PC-9 (cell line): ENCODE data around the gene LRRFIP1. TPM values are rescaled to one million over a fixed set of nuclear protein-coding genes. Genes with fewer than 3 reads are reported as not detected.

Experiments
- BruUV-seq: library from RNA; stranded (reverse); fragments of 400-500 nt; replicated peaks from 2 replicates; lab custom pipeline; 2021; lab: Mats Ljungman, UMichigan
- CTCF ChIA-PET: fragments of 300-600 bp; sonication (Branson Sonifier 250); formaldehyde crosslinking; loops from one replicate; lab custom pipeline; 2022; ENCODE audit warnings: antibody characterized with exemption; lab: Charles Lee
- POLR2A ChIA-PET: fragments of 300-600 bp; sonication (Branson Sonifier 250); formaldehyde crosslinking; loops from one replicate; lab custom pipeline; 2022; ENCODE audit warnings: antibody characterized with exemption; ENCODE audit not compliant: unreplicated experiment; lab: Charles Lee
- DNase-seq, 2 experiments: peaks; one replicate each; pipeline versions ENCODE4 v3.0.0 to v3.0.0-alpha.2; 2015 to 2022; ENCODE audit warnings: mixed read lengths in 1 of 2
- H2AFZ ChIP-seq: fragments of 200-600 bp; sonication (generic); 2 replicates; pipeline ENCODE4 v1.8.1; 2017; ENCODE audit warnings: antibody characterized with exemption
- H3F3A ChIP-seq: fragments of 200-600 bp; sonication (generic); 2 replicates; pipeline ENCODE4 v1.8.1; 2017; ENCODE audit warnings: antibody characterized with exemption, mild to moderate bottlenecking, low read depth; ENCODE audit not compliant: insufficient read depth
- H3K27ac ChIP-seq: fragments of 200-600 bp; sonication (generic); 2 replicates; pipeline ENCODE4 v1.6.1; 2016; ENCODE audit warnings: mixed run types
- H3K27me3 ChIP-seq: fragments of 200-600 bp; sonication (generic); 2 replicates; pipeline ENCODE4 v1.6.1; 2016; ENCODE audit warnings: low read depth, mixed run types; ENCODE audit not compliant: insufficient read depth
- H3K36me3 ChIP-seq: fragments of 200-600 bp; sonication (generic); 2 replicates; pipeline ENCODE4 v1.6.1; 2016; ENCODE audit warnings: low read depth, mixed run types
- H3K4me1 ChIP-seq: fragments of 200-600 bp; sonication (generic); replicated peaks from 2 replicates; pipeline ENCODE4 v1.6.1; 2016; ENCODE audit warnings: mixed run types; ENCODE audit not compliant: insufficient read depth
- H3K4me2 ChIP-seq: fragments of 200-600 bp; sonication (generic); 2 replicates; pipeline ENCODE4 v1.6.1; 2017; ENCODE audit warnings: mixed run types
- H3K4me3 ChIP-seq: fragments of 200-600 bp; sonication (generic); 2 replicates; pipeline ENCODE4 v1.6.1; 2016; ENCODE audit warnings: mixed run types
- H3K79me2 ChIP-seq: fragments of 200-600 bp; sonication (generic); 2 replicates; pipeline ENCODE4 v1.6.1; 2017; ENCODE audit warnings: low read depth, mixed run types
- H3K9me2 ChIP-seq: fragments of 200-600 bp; sonication (generic); 2 replicates; pipeline ENCODE4 v1.8.1; 2017; ENCODE audit warnings: mild to moderate bottlenecking; ENCODE audit not compliant: insufficient read depth
- H3K9me3 ChIP-seq: fragments of 200-600 bp; sonication (generic); 2 replicates; pipeline ENCODE4 v1.8.1; 2016; ENCODE audit warnings: low read depth; ENCODE audit not compliant: insufficient read depth
- H4K20me1 ChIP-seq: fragments of 200-600 bp; sonication (generic); 2 replicates; pipeline ENCODE4 v1.8.1; 2017; ENCODE audit not compliant: insufficient read depth
- CTCF ChIP-seq: fragments of 200-600 bp; sonication (generic); conservative IDR thresholded peaks from 2 replicates; pipeline ENCODE4 v1.6.1; 2017; ENCODE audit warnings: mixed run types, antibody characterized with exemption, mild to moderate bottlenecking, moderate library complexity
- EZH2 ChIP-seq: fragments of 200-600 bp; sonication (generic); IDR thresholded peaks from 2 replicates; pipeline ENCODE4 v1.8.0; 2017; ENCODE audit warnings: antibody characterized with exemption, low read depth
- intact Hi-C: fragments of 100-400 bp; cut with micrococcal nuclease; formaldehyde crosslinking; loops from one replicate; pipeline ENCODE4 v1.10.0; 2022; ENCODE audit not compliant: unreplicated experiment
- total RNA-seq: library from RNA; stranded (reverse); gene quantifications from 2 replicates; pipeline ENCODE4 v1.2.3, GENCODE V29; 2021

Gene LRRFIP1
- total RNA-seq, 1 experiment from 2014 or later, result 238 TPM

GRCh38 chr2:237704501-237705434 lies 77.4 kb downstream of the LRRFIP1 start:
- Histone ChIP-seq H3K27ac (no peak overlapping the region), H3K27me3 (no peaks in the 10 kb centered on the region), H3K4me3 (no peak overlapping the region), H3K9me2 (no peaks in the 10 kb centered on the region), H3K4me1 (no peaks in the 10 kb centered on the region; the same call in 1 of the 2 replicates), H3F3A (peaks cover 20% of the 10 kb centered on the region; the same call in 1 of the 2 replicates), H3K9me3 (no peaks in the 10 kb centered on the region), H3K79me2 (peaks cover 100% of the 10 kb centered on the region), H2AFZ (no peak overlapping the region), H3K36me3 (0 out of 2 replicates have a peak, but pooled peaks cover 20% of the 10 kb centered on the region), H4K20me1 (peaks cover 99% of the 10 kb centered on the region), H3K4me2 (no peak overlapping the region; the same call in 1 of the 2 replicates)
- no TSS peak for BruUV-seq
- POLR2A ChIA-PET, result interaction anchor here (0.5 to 0.7 kb wide), 2 partner anchors 14 to 29 kb away, joined by 6 to 11 read pairs; no protein-coding TSS in a partner anchor
- no peak for DNase-seq
- TF ChIP-seq EZH2 (no peak), CTCF (no peak)
- intact Hi-C loops, result no loop called here
- CTCF ChIA-PET, result no interaction called here

DNA sequence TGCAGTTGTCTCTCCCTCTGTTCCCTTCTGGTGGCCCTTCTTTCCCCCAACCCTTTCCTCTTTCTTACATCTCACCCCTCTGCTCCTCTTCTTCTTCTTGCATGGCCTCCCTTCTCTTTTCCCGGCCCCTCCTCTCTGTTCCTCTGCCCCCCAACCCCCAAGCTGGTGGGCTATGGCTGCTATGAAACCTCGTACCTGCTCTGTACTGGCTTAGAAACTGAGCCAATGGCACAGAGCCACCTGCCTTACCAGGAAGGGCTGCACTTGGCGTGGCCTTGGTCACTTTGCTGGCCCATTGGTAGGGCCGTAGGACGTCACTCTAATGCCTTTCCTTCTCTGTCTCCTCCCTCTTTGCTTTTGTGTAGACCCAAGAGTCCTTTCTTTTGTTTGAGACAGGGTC lies 78.9 kb downstream of the LRRFIP1 start:
- H3F3A ChIP-seq, result peaks cover 20% of the 10 kb centered on the region; the same call in 1 of the 2 replicates
- H3K27ac ChIP-seq, result no peak overlapping the region
- H3K36me3 ChIP-seq, result peaks cover 24% of the 10 kb centered on the region; the same call in 1 of the 2 replicates
- H3K79me2 ChIP-seq, result peaks cover 99% of the 10 kb centered on the region
- H3K4me3 ChIP-seq, result no peak overlapping the region
- H3K4me2 ChIP-seq, result no peak overlapping the region
- intact Hi-C loops, result no loop called here
- H3K9me2 ChIP-seq, result no peaks in the 10 kb centered on the region
- no peaks in the 10 kb centered on the region for H3K9me3 ChIP-seq
- BruUV-seq, result no TSS peak
- ChIA-PET CTCF (no interaction called here), POLR2A (interaction anchor here (0.7 kb wide), 1 partner anchor 580 kb away, joined by 3 read pairs; no protein-coding TSS in a partner anchor)
- H2AFZ ChIP-seq, result no peak overlapping the region
- H3K4me1 ChIP-seq, result no peaks in the 10 kb centered on the region; the same call in 1 of the 2 replicates
- H3K27me3 ChIP-seq, result no peaks in the 10 kb centered on the region
- H4K20me1 ChIP-seq, result peaks cover 92% of the 10 kb centered on the region
- no peak for DNase-seq
- TF ChIP-seq EZH2, result no peak
- no peak for TF ChIP-seq CTCF

DNA sequence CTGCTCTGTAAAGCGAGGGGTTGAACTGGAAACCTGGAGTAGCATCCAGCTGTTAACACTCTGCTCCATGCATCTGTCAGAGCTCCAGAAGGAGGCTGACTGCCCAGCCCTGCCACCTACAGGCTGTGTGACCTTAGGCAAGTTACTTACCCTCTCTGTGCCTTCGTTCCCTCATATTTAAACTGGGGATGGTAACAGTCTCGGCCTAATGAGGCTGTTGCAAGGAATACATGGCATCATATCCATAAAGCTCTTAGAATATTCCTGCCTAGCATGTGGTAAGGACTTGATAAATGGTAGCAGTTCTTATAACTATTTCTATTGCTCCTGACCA lies 80.6 kb downstream of the LRRFIP1 start:
- Histone ChIP-seq H2AFZ (no peak overlapping the region), H3K36me3 (peaks cover 29% of the 10 kb centered on the region; the same call in 1 of the 2 replicates), H3K4me1 (no peaks in the 10 kb centered on the region; the same call in 1 of the 2 replicates), H3K79me2 (peaks cover 99% of the 10 kb centered on the region), H3K27me3 (no peaks in the 10 kb centered on the region), H4K20me1 (peaks cover 92% of the 10 kb centered on the region), H3K9me2 (no peaks in the 10 kb centered on the region), H3K4me2 (no peak overlapping the region), H3K27ac (no peak overlapping the region), H3K4me3 (no peak overlapping the region), H3F3A (peaks cover 20% of the 10 kb centered on the region; the same call in 1 of the 2 replicates), H3K9me3 (no peaks in the 10 kb centered on the region)
- no peak for DNase-seq
- TF ChIP-seq CTCF (no peak), EZH2 (no peak)
- intact Hi-C loops, result no loop called here
- no TSS peak for BruUV-seq
- ChIA-PET POLR2A (no interaction called here), CTCF (interaction anchor here (0.8 kb wide), 1 partner anchor 30 kb away, joined by 3 read pairs; no protein-coding TSS in a partner anchor)
